ENCODE measurements around the gene CEND1. TPM values are rescaled to one million over a fixed set of nuclear protein-coding genes. Genes with fewer than 3 reads are reported as not detected.

CEND1 gene
- total RNA-seq, 2 donors from 2014 or later = 0.95 to 3.4 TPM

GRCh38 chr11:813072-813455 lies 23.2 kb upstream of the CEND1 start:
- ATAC-seq = no peak
- no peak for DNase-seq (ENCODE audit: low spot score)
- peak overlapping the region; percentile 92 for H3K4me3 Mint-ChIP-seq
- H3K27me3 Mint-ChIP-seq = no peaks in the 10 kb centered on the region
- peaks cover 18 to 27% of the 10 kb centered on the region in 2 donors for H3K4me1 Mint-ChIP-seq (ENCODE audit: low read depth in 2 of 2)
- H3K36me3 Mint-ChIP-seq = peaks cover 7% of the 10 kb centered on the region
- H3K27ac Mint-ChIP-seq = peak overlapping the region in 1 of 2 donors; percentile 97
- no peaks in the 10 kb centered on the region for H3K9me3 Mint-ChIP-seq

- ATAC-seq (no peak), DNase-seq (ENCODE audit: low spot score) (no peak)
- H3K36me3 Mint-ChIP-seq = peaks cover 7% of the 10 kb centered on the region
- H3K27ac Mint-ChIP-seq = peak overlapping the region in 1 of 2 donors; percentile 97
- H3K27me3 Mint-ChIP-seq = no peaks in the 10 kb centered on the region
- H3K4me3 Mint-ChIP-seq = peak overlapping the region; percentile 92
- peaks cover 22 to 33% of the 10 kb centered on the region in 2 donors for H3K4me1 Mint-ChIP-seq (ENCODE audit: low read depth in 2 of 2)
- no peaks in the 10 kb centered on the region for H3K9me3 Mint-ChIP-seq
Observed at GRCh38 chr11:812390-812789, 22.5 kb upstream of the CEND1 start.

- Mint-ChIP-seq H3K36me3 (peaks cover 7% of the 10 kb centered on the region), H3K27ac (peak overlapping the region; percentile 97), H3K4me1 (ENCODE audit: low read depth in 2 of 2) (peaks cover 22 to 33% of the 10 kb centered on the region in 2 donors), H3K4me3 (peak overlapping the region; percentile 92), H3K27me3 (no peaks in the 10 kb centered on the region), H3K9me3 (no peaks in the 10 kb centered on the region)
- ATAC-seq = no peak
- DNase-seq (ENCODE audit: low spot score) = no peak
Observed at GRCh38 chr11:811446-812245, 21.8 kb upstream of the CEND1 start.

GRCh38 chr11:810040-810567 lies 20.2 kb upstream of the CEND1 start:
- no peak for DNase-seq (ENCODE audit: low spot score)
- peaks cover 7% of the 10 kb centered on the region for H3K36me3 Mint-ChIP-seq
- peak overlapping the region; percentile 97 for H3K27ac Mint-ChIP-seq
- H3K9me3 Mint-ChIP-seq = no peaks in the 10 kb centered on the region
- H3K4me3 Mint-ChIP-seq = peak overlapping the region; percentile 92
- no peaks in the 10 kb centered on the region for H3K27me3 Mint-ChIP-seq
- peaks cover 22 to 33% of the 10 kb centered on the region in 2 donors for H3K4me1 Mint-ChIP-seq (ENCODE audit: low read depth in 2 of 2)
- no peak for ATAC-seq

GRCh38 chr11:809287-810039 lies 19.6 kb upstream of the CEND1 start, which contains the start of gene RPLP2:
Gene RPLP2, plus strand, starts transcription at chr11:809967. Its CDS starts 268 bp downstream, at chr11:810235.
- peak within 1 kb of the TSS; percentile 97 for H3K27ac Mint-ChIP-seq
- H3K4me3 Mint-ChIP-seq = peak within 1 kb of the TSS; percentile 92
- peaks cover 7% of the 10 kb centered on the region for H3K36me3 Mint-ChIP-seq
- no peaks in the 10 kb centered on the region for H3K27me3 Mint-ChIP-seq
- DNase-seq (ENCODE audit: low spot score) = peak; percentile 98
- ATAC-seq = peak; percentile 89 to 93
- peaks cover 22 to 33% of the 10 kb centered on the region in 2 donors for H3K4me1 Mint-ChIP-seq (ENCODE audit: low read depth in 2 of 2)
- no peaks in the 10 kb centered on the region for H3K9me3 Mint-ChIP-seq

- peak overlapping the region; percentile 97 for H3K27ac Mint-ChIP-seq
- no peak for ATAC-seq
- H3K4me1 Mint-ChIP-seq (ENCODE audit: low read depth in 2 of 2) = peaks cover 22 to 33% of the 10 kb centered on the region in 2 donors
- no peak for DNase-seq (ENCODE audit: low spot score)
- peak overlapping the region; percentile 92 for H3K4me3 Mint-ChIP-seq
- peaks cover 7% of the 10 kb centered on the region for H3K36me3 Mint-ChIP-seq
- no peaks in the 10 kb centered on the region for H3K9me3 Mint-ChIP-seq
- H3K27me3 Mint-ChIP-seq = no peaks in the 10 kb centered on the region
Observed at GRCh38 chr11:808427-809286, 18.8 kb upstream of the CEND1 start.

- Mint-ChIP-seq H3K27ac (peak overlapping the region in 1 of 2 donors; percentile 27), H3K27me3 (no peaks in the 10 kb centered on the region), H3K9me3 (no peaks in the 10 kb centered on the region), H3K4me3 (peak overlapping the region; percentile 70), H3K36me3 (no peaks in the 10 kb centered on the region), H3K4me1 (ENCODE audit: low read depth in 2 of 2) (peaks cover 7 to 13% of the 10 kb centered on the region in 2 donors)
- no peak for DNase-seq (ENCODE audit: low spot score)
- no peak for ATAC-seq
Observed at GRCh38 chr11:804599-804964, 14.7 kb upstream of the CEND1 start.

- DNase-seq (ENCODE audit: low spot score) (no peak), ATAC-seq (no peak)
- Mint-ChIP-seq H3K9me3 (no peaks in the 10 kb centered on the region), H3K4me1 (ENCODE audit: low read depth in 2 of 2) (peaks cover 6 to 12% of the 10 kb centered on the region in 2 donors), H3K27me3 (no peaks in the 10 kb centered on the region), H3K27ac (peak overlapping the region in 1 of 2 donors; percentile 27), H3K4me3 (peak overlapping the region; percentile 70), H3K36me3 (no peaks in the 10 kb centered on the region)
Observed at GRCh38 chr11:803770-804598, 14.1 kb upstream of the CEND1 start.

- H3K4me1 Mint-ChIP-seq (ENCODE audit: low read depth in 2 of 2) = peaks cover 3 to 6% of the 10 kb centered on the region in 2 donors
- DNase-seq (ENCODE audit: low spot score) (no peak), ATAC-seq (no peak)
- no peak overlapping the region for H3K27ac Mint-ChIP-seq
- H3K27me3 Mint-ChIP-seq = no peaks in the 10 kb centered on the region
- no peaks in the 10 kb centered on the region for H3K9me3 Mint-ChIP-seq
- H3K36me3 Mint-ChIP-seq = no peaks in the 10 kb centered on the region
- H3K4me3 Mint-ChIP-seq = no peak overlapping the region
Observed at GRCh38 chr11:803467-803742, 13.5 kb upstream of the CEND1 start.

- H3K4me1 Mint-ChIP-seq (ENCODE audit: low read depth in 2 of 2) = peaks cover 2 to 4% of the 10 kb centered on the region in 2 donors
- H3K27ac Mint-ChIP-seq = no peak overlapping the region
- no peaks in the 10 kb centered on the region for H3K9me3 Mint-ChIP-seq
- no peak overlapping the region for H3K4me3 Mint-ChIP-seq
- H3K27me3 Mint-ChIP-seq = no peaks in the 10 kb centered on the region
- no peaks in the 10 kb centered on the region for H3K36me3 Mint-ChIP-seq
- DNase-seq (ENCODE audit: low spot score) = no peak
- ATAC-seq = no peak
Observed at GRCh38 chr11:802693-803466, 13.0 kb upstream of the CEND1 start.

- Mint-ChIP-seq H3K27ac (no peak overlapping the region), H3K4me1 (ENCODE audit: low read depth in 2 of 2) (no peaks in the 10 kb centered on the region), H3K9me3 (no peaks in the 10 kb centered on the region), H3K4me3 (no peak overlapping the region), H3K36me3 (no peaks in the 10 kb centered on the region), H3K27me3 (no peaks in the 10 kb centered on the region)
- no peak for DNase-seq (ENCODE audit: low spot score)
- no peak for ATAC-seq
Observed at GRCh38 chr11:802018-802617, 12.2 kb upstream of the CEND1 start.

All from natural killer cell treated with Interleukin-12 subunit alpha and Interleukin-12 subunit beta and Interleukin-15 and Interleukin-18, amount 100 ng/mL, for 72 hours (primary cell).